DOHH2 (cell line): ENCODE data around the gene CACNG5.
"Not testable (repeated sequence)": the region's sequence is repeated elsewhere in the genome, so short reads cannot be mapped to it uniquely, and the experiment has no call there.

ENCODE experiments used
- EZH2phosphoT487 ChIP-seq: fragments of 200-600 bp; sonication (generic); IDR thresholded peaks from 2 replicates; pipeline ENCODE4 v1.6.1; 2017; ENCODE audit warnings: borderline replicate concordance, mild to moderate bottlenecking, antibody characterized with exemption, low read length, moderate library complexity, mixed read lengths
- TF ChIP-seq, protein P1 (sequence below): fragments of 200-600 bp; sonication (generic); IDR thresholded peaks from one replicate; pipeline ENCODE4 v1.5.1; 2014; ENCODE audit warnings: antibody characterized with exemption, mild to moderate bottlenecking, low read depth, low read length; ENCODE audit not compliant: poor library complexity, severe bottlenecking

DNA sequence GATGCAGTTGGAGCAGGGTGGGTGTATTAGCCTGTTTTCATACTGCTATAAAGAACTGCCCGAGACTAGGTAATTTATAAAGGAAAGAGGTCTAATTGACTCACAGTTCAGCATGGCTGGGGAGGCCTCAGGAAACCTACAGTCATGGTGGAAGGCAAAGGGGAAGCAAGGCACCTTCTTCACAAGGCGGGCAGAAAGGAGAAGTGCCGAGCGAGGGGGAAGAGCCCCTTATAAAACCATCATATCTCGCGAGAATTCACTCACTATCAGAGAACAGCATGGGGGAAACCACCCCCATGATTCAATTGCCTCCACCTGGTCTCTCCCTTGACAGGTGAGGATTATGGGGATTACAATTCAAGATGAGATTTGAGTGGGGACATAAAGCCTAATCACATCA lies 68.4 kb downstream of the CACNG5 start:
- TF ChIP-seq, protein P1, sequence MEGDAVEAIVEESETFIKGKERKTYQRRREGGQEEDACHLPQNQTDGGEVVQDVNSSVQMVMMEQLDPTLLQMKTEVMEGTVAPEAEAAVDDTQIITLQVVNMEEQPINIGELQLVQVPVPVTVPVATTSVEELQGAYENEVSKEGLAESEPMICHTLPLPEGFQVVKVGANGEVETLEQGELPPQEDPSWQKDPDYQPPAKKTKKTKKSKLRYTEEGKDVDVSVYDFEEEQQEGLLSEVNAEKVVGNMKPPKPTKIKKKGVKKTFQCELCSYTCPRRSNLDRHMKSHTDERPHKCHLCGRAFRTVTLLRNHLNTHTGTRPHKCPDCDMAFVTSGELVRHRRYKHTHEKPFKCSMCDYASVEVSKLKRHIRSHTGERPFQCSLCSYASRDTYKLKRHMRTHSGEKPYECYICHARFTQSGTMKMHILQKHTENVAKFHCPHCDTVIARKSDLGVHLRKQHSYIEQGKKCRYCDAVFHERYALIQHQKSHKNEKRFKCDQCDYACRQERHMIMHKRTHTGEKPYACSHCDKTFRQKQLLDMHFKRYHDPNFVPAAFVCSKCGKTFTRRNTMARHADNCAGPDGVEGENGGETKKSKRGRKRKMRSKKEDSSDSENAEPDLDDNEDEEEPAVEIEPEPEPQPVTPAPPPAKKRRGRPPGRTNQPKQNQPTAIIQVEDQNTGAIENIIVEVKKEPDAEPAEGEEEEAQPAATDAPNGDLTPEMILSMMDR: not testable (repeated sequence)
- TF ChIP-seq EZH2phosphoT487: not testable (repeated sequence)
